GM10248 (cell line): ENCODE results near the gene SMYD3.

Experiments used
- CTCF ChIA-PET: fragments of 300-600 bp; sonication (Branson Sonifier 250); formaldehyde crosslinking; extraction: SDS; loops from one replicate; lab custom pipeline; 2021; ENCODE audit warnings: antibody characterized with exemption; lab: Yijun Ruan, JAX
- POLR2A ChIA-PET: fragments of 350-650 bp; sonication (Branson Sonifier 250); formaldehyde crosslinking; extraction: SDS; loops from one replicate; lab custom pipeline; 2020; ENCODE audit warnings: antibody characterized with exemption; lab: Yijun Ruan, JAX
- DNase-seq: peaks from one replicate; pipeline ENCODE4 v3.0.0; 2012; ENCODE audit errors: extremely low spot score
- CTCF ChIP-seq: IDR thresholded peaks from 2 replicates; pipeline ENCODE4 v1.5.1; 2012; ENCODE audit warnings: mild to moderate bottlenecking, low read depth; ENCODE audit errors: extremely low read depth, missing control alignments, control extremely low read depth

The SMYD3 gene

GRCh38 chr1:246355411-246356230, 151.5 kb downstream of the SMYD3 start:
- POLR2A ChIA-PET, result no interaction called here
- DNase-seq, result no peak

GRCh38 chr1:246351721-246352120, 155.4 kb downstream of the SMYD3 start:
- ChIA-PET POLR2A (interaction anchor here (0.7 kb wide), 1 partner anchor 200 kb away, joined by 4 read pairs; no protein-coding TSS in a partner anchor), CTCF (interaction anchor here (1.2 to 2.7 kb wide), 3 partner anchors 10 to 46 kb away, joined by 3 to 11 read pairs (median 5); no protein-coding TSS in a partner anchor)
- DNase-seq, result no peak
- TF ChIP-seq CTCF, result no peak

More at GRCh38 chr1:246355411-246356230, 151.5 kb downstream of the SMYD3 start:
- no peak for TF ChIP-seq CTCF
- CTCF ChIA-PET, result interaction anchor here (1.1 to 1.5 kb wide), 4 partner anchors 13 to 75 kb away, joined by 3 to 4 read pairs (median 4); no protein-coding TSS in a partner anchor

GRCh38 chr1:246350745-246351144, 156.3 kb downstream of the SMYD3 start:
- ChIA-PET CTCF (interaction anchor here (0.9 to 2.7 kb wide), 2 partner anchors 9 to 13 kb away, joined by 3 to 11 read pairs; no protein-coding TSS in a partner anchor), POLR2A (no interaction called here)
- no peak for DNase-seq
- TF ChIP-seq CTCF, result no peak

GRCh38 chr1:246343937-246344336, 163.1 kb downstream of the SMYD3 start:
- CTCF ChIA-PET, result interaction anchor here (1.4 to 1.6 kb wide), 2 partner anchors 9 to 56 kb away, joined by 3 to 4 read pairs; no protein-coding TSS in a partner anchor
- POLR2A ChIA-PET, result no interaction called here
- DNase-seq, result no peak
- TF ChIP-seq CTCF, result no peak

GRCh38 chr1:246343251-246343650, 163.8 kb downstream of the SMYD3 start:
- ChIA-PET POLR2A (no interaction called here), CTCF (interaction anchor here (1.4 kb wide), 1 partner anchor 8 kb away, joined by 3 read pairs; no protein-coding TSS in a partner anchor)
- DNase-seq, result no peak
- no peak for TF ChIP-seq CTCF

- TF ChIP-seq CTCF, result no peak
- no peak for DNase-seq
- CTCF ChIA-PET, result no interaction called here
- POLR2A ChIA-PET, result no interaction called here
Observed at GRCh38 chr1:246338546-246338945, 168.5 kb downstream of the SMYD3 start.
